Measurements from ENCODE around the gene CDC42BPB.

CDC42BPB gene

GRCh38 chr14:102967506-102967795 is 89.9 kb downstream of the CDC42BPB start:
- DNase-seq (ENCODE audit: low read depth), result no peak

GRCh38 chr14:102966681-102967505 is 90.5 kb downstream of the CDC42BPB start:
- DNase-seq (ENCODE audit: low read depth), result no peak

- no peak for DNase-seq (ENCODE audit: low read depth)
These were observed 91.2 kb downstream of the CDC42BPB start for GRCh38 chr14:102965971-102966655.

GRCh38 chr14:102965282-102965681 is 92.1 kb downstream of the CDC42BPB start:
- no peak for DNase-seq (ENCODE audit: low read depth)

GRCh38 chr14:102964152-102964730 is 93.1 kb downstream of the CDC42BPB start:
- DNase-seq (ENCODE audit: low read depth), result no peak

GRCh38 chr14:102962111-102962627 is 95.2 kb downstream of the CDC42BPB start:
- DNase-seq (ENCODE audit: low read depth), result no peak

GRCh38 chr14:102958461-102958860 is 98.9 kb downstream of the CDC42BPB start:
- DNase-seq (ENCODE audit: low read depth), result no peak

- no peak for DNase-seq (ENCODE audit: low read depth)
These were observed 100.1 kb downstream of the CDC42BPB start for GRCh38 chr14:102957222-102957621.

- DNase-seq (ENCODE audit: low read depth), result no peak
These were observed 101.5 kb downstream of the CDC42BPB start for GRCh38 chr14:102955636-102956408.

- no peak for DNase-seq (ENCODE audit: low read depth)
These were observed 103.1 kb downstream of the CDC42BPB start for GRCh38 chr14:102954081-102954789.

- no peak for DNase-seq (ENCODE audit: low read depth)
These were observed 104.2 kb downstream of the CDC42BPB start for GRCh38 chr14:102953100-102953499.

- no peak for DNase-seq (ENCODE audit: low read depth)
These were observed 105.1 kb downstream of the CDC42BPB start for GRCh38 chr14:102952276-102952675.

GRCh38 chr14:102951799-102952198 is 105.5 kb downstream of the CDC42BPB start:
- no peak for DNase-seq (ENCODE audit: low read depth)

GRCh38 chr14:102951034-102951433 is 106.3 kb downstream of the CDC42BPB start:
- no peak for DNase-seq (ENCODE audit: low read depth)

GRCh38 chr14:102949801-102950451 is 107.4 kb downstream of the CDC42BPB start:
- no peak for DNase-seq (ENCODE audit: low read depth)

- DNase-seq (ENCODE audit: low read depth), result no peak
These were observed 108.1 kb downstream of the CDC42BPB start for GRCh38 chr14:102949062-102949800.

GRCh38 chr14:102948698-102949061 is 108.7 kb downstream of the CDC42BPB start:
- DNase-seq (ENCODE audit: low read depth), result no peak

- no peak for DNase-seq (ENCODE audit: low read depth)
These were observed 109.8 kb downstream of the CDC42BPB start for GRCh38 chr14:102947321-102948103.

- no peak for DNase-seq (ENCODE audit: low read depth)
These were observed 111.8 kb downstream of the CDC42BPB start for GRCh38 chr14:102945346-102946130.
